Measurements from ENCODE around the gene PTPN5.

DNA sequence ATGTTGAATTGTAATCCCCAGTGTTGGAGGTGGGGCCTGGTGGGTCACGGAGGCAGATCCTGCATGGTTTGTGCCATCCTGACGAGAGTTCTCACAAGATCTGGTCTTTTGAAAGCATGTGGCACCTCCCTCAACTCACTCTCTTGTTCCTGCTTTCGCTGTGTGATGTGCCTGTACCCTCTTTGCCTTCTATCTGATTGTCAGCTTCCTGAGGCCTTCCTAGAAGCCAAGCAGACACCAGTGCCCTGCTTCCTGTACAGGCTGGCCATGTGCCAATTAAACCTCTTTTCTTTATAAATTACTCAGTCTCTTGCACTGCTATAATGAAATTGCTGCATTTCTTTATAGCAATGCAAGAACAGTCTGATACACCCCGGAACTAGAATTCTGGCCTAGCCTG, 13.1 kb downstream of the PTPN5 start:
- no peak for TF ChIP-seq EZH2 (IDR thresholded peaks at IDR 0.05)
- TF ChIP-seq POLR2AphosphoS5 (IDR thresholded peaks at IDR 0.05; ENCODE audit: borderline replicate concordance, low read depth, low read length): no peak
- TF ChIP-seq FOXP2 (optimal IDR thresholded peaks at IDR 0.05; ENCODE audit: control extremely low read depth, extremely low read length, insufficient read depth): no peak
